Uterus (tissue), 4 donors: Measurements from ENCODE around the gene BAHD1. TPM values are rescaled to one million over a fixed set of nuclear protein-coding genes. Genes with fewer than 3 reads are reported as not detected.
A peak's percentile ranks its signal among the peaks of the same experiment; 100 is the strongest.

Experiments used
- DNase-seq, 2 donors: peaks; one replicate each; pipeline ENCODE4 v3.0.0-alpha.2; 2019 to 2020
- H3K27ac ChIP-seq, 2 donors: fragments of 200-600 bp; sonication (generic); 1 replicate in 1 of 2; 2 replicates in 1 of 2; pipeline ENCODE4 v1.5.1; 2016 to 2018
- H3K27me3 ChIP-seq, 2 donors: fragments of 200-600 bp; sonication (generic); one replicate each; pipeline ENCODE4 v1.5.1; 2018 to 2019; ENCODE audit warnings: control low read depth in 1 of 2
- H3K36me3 ChIP-seq, 2 donors: fragments of 200-600 bp; sonication (generic); one replicate each; pipeline ENCODE4 v1.5.1; 2019; ENCODE audit warnings: control low read depth in 1 of 2
- H3K4me1 ChIP-seq, 2 donors: fragments of 200-600 bp; sonication (generic); one replicate each; pipeline ENCODE4 v1.5.1; 2018 to 2019; ENCODE audit warnings: control low read depth in 1 of 2
- H3K4me3 ChIP-seq, 2 donors: fragments of 200-600 bp; sonication (generic); 1 replicate in 1 of 2; 2 replicates in 1 of 2; pipeline ENCODE4 v1.5.1; 2018 to 2019; ENCODE audit warnings: mild to moderate bottlenecking in 1 of 2
- H3K9me3 ChIP-seq, 2 donors: fragments of 200-600 bp; sonication (generic); one replicate each; pipeline ENCODE4 v1.5.1; 2019; ENCODE audit warnings: control low read depth in 1 of 2
- POLR2A ChIP-seq, 2 donors: fragments of 450-650 bp; IDR thresholded peaks; one replicate each; pipeline ENCODE4 v1.6.1; 2016; ENCODE audit warnings: antibody characterized with exemption in 2 of 2, mild to moderate bottlenecking in 1 of 2, moderate library complexity in 1 of 2
- intact Hi-C: fragments of 100-400 bp; cut with DNase I; formaldehyde crosslinking; loops from one replicate; pipeline ENCODE4 v1.15.1; 2023; ENCODE audit warnings: low total_unique reads
- total RNA-seq, 4 donors: library from RNA; depleted of rRNA in 3 of 4; stranded (reverse); fragments of >200 nt in 3 of 4; gene quantifications; one replicate each; pipeline versions ENCODE4 v1.1.0 to v1.2.4, GENCODE V29; 2014 to 2023
- TF ChIP-seq, protein P1 (sequence below), 4 experiments: fragments of 200-600 bp in 2 of 4; fragments of 450-650 bp in 2 of 4; sonication (generic) in 2 of 4; IDR thresholded peaks; one replicate each; pipeline ENCODE4 v1.5.1; 2016 to 2019; ENCODE audit warnings: antibody characterized with exemption in 4 of 4, mild to moderate bottlenecking in 2 of 4, moderate library complexity in 1 of 4
- donor health status: DM: yes; HTN: yes; CAD: no.

Gene BAHD1
- total RNA-seq, 4 donors from 2014 or later, result 5.0 to 35.5 (median 10.5) TPM

DNA sequence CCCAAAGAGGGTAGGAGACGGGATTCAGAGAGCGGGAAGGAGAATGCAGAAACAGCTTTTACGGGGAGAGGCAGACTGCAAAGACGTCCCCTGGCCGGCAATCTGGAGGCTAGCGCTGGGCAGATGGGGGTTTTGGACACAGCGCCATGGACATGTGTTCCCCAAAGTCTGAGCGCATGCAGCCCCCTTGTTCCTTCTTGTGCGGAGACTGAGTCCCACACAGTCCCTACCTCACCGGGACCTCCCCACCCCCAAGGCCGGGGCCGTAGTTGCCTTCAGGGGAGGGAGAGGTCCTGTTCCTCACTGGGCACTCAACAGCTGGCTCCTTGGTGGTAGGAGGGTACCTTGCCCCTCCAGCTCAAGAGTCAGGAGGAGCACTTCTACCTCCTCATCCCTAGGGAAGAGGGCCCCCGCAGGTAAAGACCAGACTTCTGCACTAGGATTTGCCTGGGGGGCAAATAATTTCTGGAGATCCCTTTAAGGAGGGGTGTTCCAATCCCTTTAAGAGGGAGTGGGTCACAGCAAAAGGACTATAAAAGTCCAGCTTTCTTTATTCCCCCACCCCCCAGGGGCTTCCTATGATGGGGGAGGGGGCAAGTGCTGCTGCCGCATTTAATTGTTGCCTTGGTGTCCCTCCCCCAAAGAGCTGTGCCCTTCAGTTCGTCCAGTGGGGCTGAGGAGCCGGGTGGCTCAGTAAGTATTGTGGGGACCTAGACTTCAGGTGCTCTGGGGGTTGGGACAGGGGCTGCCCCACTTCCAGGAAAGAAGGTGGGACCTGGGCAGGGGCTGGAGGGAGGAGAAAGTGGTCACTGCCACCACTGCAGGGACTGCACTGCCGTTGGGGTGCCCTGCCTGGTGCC lies 3.6 kb upstream of the BAHD1 start:
- H3K9me3 ChIP-seq, result no peaks in the 10 kb centered on the region
- peak overlapping the region; percentile 30 to 37 for H3K4me3 ChIP-seq
- intact Hi-C loops, result no loop called here
- no peak overlapping the region for H3K27ac ChIP-seq
- no peak for TF ChIP-seq POLR2A (IDR thresholded peaks at IDR 0.05)
- TF ChIP-seq, protein P1, sequence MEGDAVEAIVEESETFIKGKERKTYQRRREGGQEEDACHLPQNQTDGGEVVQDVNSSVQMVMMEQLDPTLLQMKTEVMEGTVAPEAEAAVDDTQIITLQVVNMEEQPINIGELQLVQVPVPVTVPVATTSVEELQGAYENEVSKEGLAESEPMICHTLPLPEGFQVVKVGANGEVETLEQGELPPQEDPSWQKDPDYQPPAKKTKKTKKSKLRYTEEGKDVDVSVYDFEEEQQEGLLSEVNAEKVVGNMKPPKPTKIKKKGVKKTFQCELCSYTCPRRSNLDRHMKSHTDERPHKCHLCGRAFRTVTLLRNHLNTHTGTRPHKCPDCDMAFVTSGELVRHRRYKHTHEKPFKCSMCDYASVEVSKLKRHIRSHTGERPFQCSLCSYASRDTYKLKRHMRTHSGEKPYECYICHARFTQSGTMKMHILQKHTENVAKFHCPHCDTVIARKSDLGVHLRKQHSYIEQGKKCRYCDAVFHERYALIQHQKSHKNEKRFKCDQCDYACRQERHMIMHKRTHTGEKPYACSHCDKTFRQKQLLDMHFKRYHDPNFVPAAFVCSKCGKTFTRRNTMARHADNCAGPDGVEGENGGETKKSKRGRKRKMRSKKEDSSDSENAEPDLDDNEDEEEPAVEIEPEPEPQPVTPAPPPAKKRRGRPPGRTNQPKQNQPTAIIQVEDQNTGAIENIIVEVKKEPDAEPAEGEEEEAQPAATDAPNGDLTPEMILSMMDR (IDR thresholded peaks at IDR 0.05), result no peak
- no peak for DNase-seq
- peaks cover 0 to 11% of the 10 kb centered on the region in 2 donors for H3K4me1 ChIP-seq
- no peaks in the 10 kb centered on the region for H3K36me3 ChIP-seq
- no peaks in the 10 kb centered on the region for H3K27me3 ChIP-seq

DNA sequence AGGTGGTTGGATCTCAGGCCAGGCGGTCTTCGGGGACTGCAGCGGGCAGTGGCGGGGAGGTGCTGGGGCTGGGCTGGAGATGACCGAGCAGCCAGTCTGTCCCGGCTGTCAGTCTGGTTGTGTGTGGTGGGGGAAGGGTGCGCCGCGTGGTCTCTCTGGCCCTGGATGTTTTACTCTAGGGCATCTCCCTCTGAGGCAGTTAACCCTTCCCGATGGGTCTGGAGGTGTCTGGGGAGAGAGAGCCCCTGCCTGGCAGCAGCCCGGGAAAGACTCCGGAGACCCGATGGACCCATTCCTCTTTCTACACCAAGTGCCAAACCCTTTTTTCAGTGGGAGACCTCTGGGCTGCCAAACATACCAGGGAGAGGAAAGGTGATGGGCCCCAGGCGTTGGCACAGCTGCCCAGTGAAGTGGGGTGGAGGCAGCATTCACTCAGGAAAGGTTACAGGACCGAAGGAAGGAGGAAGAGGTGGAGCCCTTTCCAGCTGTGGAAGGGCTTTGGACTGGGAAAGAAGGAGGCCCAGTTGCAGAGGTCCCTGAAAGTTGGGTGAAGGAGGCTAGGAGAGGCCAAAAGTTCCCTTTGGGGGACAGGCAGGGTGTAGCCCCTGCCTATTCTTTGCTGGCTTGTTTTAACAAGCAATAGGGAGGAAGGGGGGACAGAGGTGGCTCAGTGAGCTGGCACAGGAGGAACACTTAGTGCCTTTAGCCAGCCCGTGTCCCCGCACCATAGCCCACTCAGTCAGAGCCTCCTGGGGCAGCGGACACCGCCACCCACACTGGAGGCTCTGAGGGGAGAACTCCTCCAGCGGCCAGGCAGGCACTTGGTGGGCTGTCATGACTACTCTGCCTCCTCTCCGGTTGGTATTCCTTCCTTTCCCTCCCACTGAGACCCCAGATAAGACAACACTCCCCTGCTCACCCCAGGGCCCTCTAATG lies 2.7 kb upstream of the BAHD1 start:
- H3K4me1 ChIP-seq, result peaks cover 0 to 11% of the 10 kb centered on the region in 2 donors

DNA sequence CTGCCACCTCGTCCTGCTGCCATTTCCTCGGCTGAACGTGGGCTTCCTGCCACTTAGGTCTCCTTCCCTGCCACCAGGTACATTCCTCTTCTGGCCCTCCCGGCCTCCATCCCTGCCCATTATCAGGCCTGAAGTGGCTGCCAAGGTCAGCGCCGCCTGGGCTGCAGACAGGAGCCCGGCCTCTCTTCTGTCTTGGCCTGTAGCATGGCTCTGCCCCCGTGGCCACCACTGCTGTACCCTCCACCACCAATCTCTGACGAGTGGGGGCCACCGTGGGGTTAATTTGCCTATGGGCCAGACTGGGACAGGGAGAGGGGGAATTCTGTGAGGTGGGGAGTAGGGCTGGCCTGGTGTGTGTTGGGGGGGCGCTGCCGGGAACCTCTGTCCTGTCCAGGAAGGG lies 2.0 kb upstream of the BAHD1 start:
- Histone ChIP-seq H3K9me3 (no peaks in the 10 kb centered on the region), H3K27ac (no peak overlapping the region), H3K4me3 (no peak overlapping the region), H3K27me3 (no peaks in the 10 kb centered on the region), H3K36me3 (no peaks in the 10 kb centered on the region), H3K4me1 (peaks cover 0 to 11% of the 10 kb centered on the region in 2 donors)
- no peak for DNase-seq
- intact Hi-C loops, result no loop called here
- no peak for TF ChIP-seq POLR2A (IDR thresholded peaks at IDR 0.05)
- TF ChIP-seq, protein P1 (IDR thresholded peaks at IDR 0.05), result no peak

More for the DNA sequence above, 2.7 kb upstream of the BAHD1 start:
- no peak overlapping the region for H3K27ac ChIP-seq
- no peak for TF ChIP-seq POLR2A (IDR thresholded peaks at IDR 0.05)
- TF ChIP-seq, protein P1 (IDR thresholded peaks at IDR 0.05), result no peak
- H3K4me3 ChIP-seq, result no peak overlapping the region
- intact Hi-C loops, result no loop called here
- no peak for DNase-seq
- no peaks in the 10 kb centered on the region for H3K27me3 ChIP-seq
- no peaks in the 10 kb centered on the region for H3K9me3 ChIP-seq
- no peaks in the 10 kb centered on the region for H3K36me3 ChIP-seq

GRCh38 chr15:40439461-40439959 lies 1.2 kb upstream of the BAHD1 start:
- no peak for TF ChIP-seq POLR2A (IDR thresholded peaks at IDR 0.05)
- TF ChIP-seq, protein P1 (IDR thresholded peaks at IDR 0.05), result no peak
- Histone ChIP-seq H3K36me3 (no peaks in the 10 kb centered on the region), H3K9me3 (no peaks in the 10 kb centered on the region), H3K27ac (peak overlapping the region in 1 of 2 donors; percentile 55), H3K4me1 (peaks cover 0 to 11% of the 10 kb centered on the region in 2 donors), H3K4me3 (peak overlapping the region; percentile 56 to 99), H3K27me3 (no peaks in the 10 kb centered on the region)
- intact Hi-C loops, result no loop called here
- DNase-seq, result no peak
